Body of pancreas (tissue), 4 donors: ENCODE data around the gene SGMS1. TPM values are rescaled to one million over a fixed set of nuclear protein-coding genes. Genes with fewer than 3 reads are reported as not detected.

Experiments used
- ATAC-seq: fragments of 150-250 bp; one replicate; pipeline ENCODE4 v1.9.1; 2016
- DNase-seq, 4 donors: peaks; one replicate each; pipeline ENCODE4 v3.0.0-alpha.2; 2019
- H3K27ac ChIP-seq, 4 donors: fragments of 200-600 bp; sonication (generic); 1 replicate in 3 of 4; 2 replicates in 1 of 4; pipeline versions ENCODE4 v1.5.1 to v1.6.1; 2016 to 2019; ENCODE audit warnings: mild to moderate bottlenecking in 1 of 4, mixed read lengths in 1 of 4, moderate library complexity in 1 of 4
- H3K27me3 ChIP-seq, 2 donors: fragments of 200-600 bp; sonication (generic); one replicate each; pipeline ENCODE4 v1.6.0; 2016; ENCODE audit warnings: mild to moderate bottlenecking in 1 of 2
- H3K36me3 ChIP-seq, 2 donors: fragments of 200-600 bp; sonication (generic); replicated peaks in 1 of 2; 2 replicates each; pipeline ENCODE4 v1.5.1; 2016; ENCODE audit warnings: low read depth in 2 of 2; ENCODE audit not compliant: insufficient read depth in 1 of 2
- H3K4me1 ChIP-seq: fragments of 200-600 bp; sonication (generic); one replicate; pipeline ENCODE4 v1.6.0; 2016
- H3K4me3 ChIP-seq, 2 donors: fragments of 200-600 bp; sonication (generic); 1 replicate in 1 of 2; 2 replicates in 1 of 2; pipeline ENCODE4 v1.5.1; 2016 to 2019
- H3K9me3 ChIP-seq, 3 donors: fragments of 200-600 bp; sonication (generic); 1 replicate in 2 of 3; 2 replicates in 1 of 3; pipeline ENCODE4 v1.5.1; 2016
- POLR2A ChIP-seq, 3 donors: fragments of 450-650 bp; IDR thresholded peaks; one replicate each; pipeline ENCODE4 v1.6.1; 2016; ENCODE audit warnings: antibody characterized with exemption in 3 of 3, mild to moderate bottlenecking in 2 of 3
- WGBS, 2 donors: methylation state at CpG; one replicate each; pipeline ENCODE4 v1.1.5; 2017; 5-methylcytosine and 5-hydroxymethylcytosine counted together
- intact Hi-C: fragments of 100-400 bp; cut with DNase I; formaldehyde crosslinking; loops from one replicate; pipeline ENCODE4 v1.15.1; 2023
- small RNA-seq: library from RNA; depleted of rRNA; stranded (forward); fragments of <200 nt; gene quantifications from one replicate; pipeline ENCODE3, GENCODE V24; 2016
- total RNA-seq, 2 donors: library from RNA; depleted of rRNA; stranded (reverse); fragments of >200 nt; gene quantifications; one replicate each; pipeline ENCODE4 v1.1.0, GENCODE V29; 2016
- TF ChIP-seq, protein P1 (sequence below), 7 experiments: fragments of 450-650 bp in 4 of 7; fragments of 200-600 bp in 3 of 7; sonication (generic) in 3 of 7; IDR thresholded peaks; one replicate each; pipeline ENCODE4 v1.5.1; 2016 to 2019; ENCODE audit warnings: antibody characterized with exemption in 7 of 7

The SGMS1 gene
- total RNA-seq, 2 donors from 2014 or later, result 46.2 to 68.9 TPM

DNA sequence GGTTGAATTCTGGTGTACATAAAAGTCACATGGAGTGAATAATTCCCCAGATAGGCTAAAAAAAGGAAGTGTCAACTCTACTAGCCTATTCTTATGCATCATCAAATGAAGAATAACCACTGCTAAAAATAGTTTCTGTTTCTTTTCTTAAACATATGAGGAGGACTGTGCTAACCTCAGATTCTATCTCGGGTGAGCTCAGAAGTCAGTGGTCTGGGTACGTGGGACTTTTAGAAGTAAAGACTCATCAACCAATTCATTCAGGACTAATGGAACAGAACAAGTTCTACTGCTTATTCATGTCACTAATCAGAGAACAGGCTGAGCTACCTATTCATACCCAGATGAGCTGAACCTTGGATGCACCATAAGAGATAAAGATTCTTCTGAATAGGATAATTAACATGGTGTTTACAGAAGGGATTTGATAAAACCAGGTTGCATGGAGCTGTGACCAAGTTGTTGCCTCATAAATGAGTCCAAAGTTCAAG, 362.9 kb downstream of the SGMS1 start:
- Histone ChIP-seq H3K9me3 (no peaks in the 10 kb centered on the region), H3K36me3 (no peaks in the 10 kb centered on the region), H3K4me1 (no peaks in the 10 kb centered on the region), H3K27ac (no peak overlapping the region), H3K4me3 (no peak overlapping the region), H3K27me3 (no peaks in the 10 kb centered on the region)
- TF ChIP-seq, protein P1, sequence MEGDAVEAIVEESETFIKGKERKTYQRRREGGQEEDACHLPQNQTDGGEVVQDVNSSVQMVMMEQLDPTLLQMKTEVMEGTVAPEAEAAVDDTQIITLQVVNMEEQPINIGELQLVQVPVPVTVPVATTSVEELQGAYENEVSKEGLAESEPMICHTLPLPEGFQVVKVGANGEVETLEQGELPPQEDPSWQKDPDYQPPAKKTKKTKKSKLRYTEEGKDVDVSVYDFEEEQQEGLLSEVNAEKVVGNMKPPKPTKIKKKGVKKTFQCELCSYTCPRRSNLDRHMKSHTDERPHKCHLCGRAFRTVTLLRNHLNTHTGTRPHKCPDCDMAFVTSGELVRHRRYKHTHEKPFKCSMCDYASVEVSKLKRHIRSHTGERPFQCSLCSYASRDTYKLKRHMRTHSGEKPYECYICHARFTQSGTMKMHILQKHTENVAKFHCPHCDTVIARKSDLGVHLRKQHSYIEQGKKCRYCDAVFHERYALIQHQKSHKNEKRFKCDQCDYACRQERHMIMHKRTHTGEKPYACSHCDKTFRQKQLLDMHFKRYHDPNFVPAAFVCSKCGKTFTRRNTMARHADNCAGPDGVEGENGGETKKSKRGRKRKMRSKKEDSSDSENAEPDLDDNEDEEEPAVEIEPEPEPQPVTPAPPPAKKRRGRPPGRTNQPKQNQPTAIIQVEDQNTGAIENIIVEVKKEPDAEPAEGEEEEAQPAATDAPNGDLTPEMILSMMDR (IDR thresholded peaks at IDR 0.05), result no peak
- TF ChIP-seq POLR2A (IDR thresholded peaks at IDR 0.05), result no peak
- ATAC-seq (no peak), DNase-seq (no peak)
- intact Hi-C loops, result no loop called here
- WGBS, 2 donors, result 19 to 59% methylated on average over 2 of the region's 2 CpGs

Small RNAs within 50 kb of the gene (small RNA-seq; reads per million reads assigned to genes)
- not detected for gene RNU7-107P

Other genes starting within 250 kb of the SGMS1 start
- 1 to 10 TPM; 2.6 to 4.4 TPM for gene ASAH2B, start 116.0 kb upstream of the SGMS1 start, total RNA-seq